NCI-H146 treated with DMSO at 0.1 percent for 48 hours (cell line): ENCODE results near the gene SORCS2.

Source experiments
- DNase-seq: peaks from one replicate; lab custom pipeline; 2025; ENCODE audit not compliant: unreplicated experiment; lab: John Stamatoyannopoulos, UW

SORCS2 gene

DNA sequence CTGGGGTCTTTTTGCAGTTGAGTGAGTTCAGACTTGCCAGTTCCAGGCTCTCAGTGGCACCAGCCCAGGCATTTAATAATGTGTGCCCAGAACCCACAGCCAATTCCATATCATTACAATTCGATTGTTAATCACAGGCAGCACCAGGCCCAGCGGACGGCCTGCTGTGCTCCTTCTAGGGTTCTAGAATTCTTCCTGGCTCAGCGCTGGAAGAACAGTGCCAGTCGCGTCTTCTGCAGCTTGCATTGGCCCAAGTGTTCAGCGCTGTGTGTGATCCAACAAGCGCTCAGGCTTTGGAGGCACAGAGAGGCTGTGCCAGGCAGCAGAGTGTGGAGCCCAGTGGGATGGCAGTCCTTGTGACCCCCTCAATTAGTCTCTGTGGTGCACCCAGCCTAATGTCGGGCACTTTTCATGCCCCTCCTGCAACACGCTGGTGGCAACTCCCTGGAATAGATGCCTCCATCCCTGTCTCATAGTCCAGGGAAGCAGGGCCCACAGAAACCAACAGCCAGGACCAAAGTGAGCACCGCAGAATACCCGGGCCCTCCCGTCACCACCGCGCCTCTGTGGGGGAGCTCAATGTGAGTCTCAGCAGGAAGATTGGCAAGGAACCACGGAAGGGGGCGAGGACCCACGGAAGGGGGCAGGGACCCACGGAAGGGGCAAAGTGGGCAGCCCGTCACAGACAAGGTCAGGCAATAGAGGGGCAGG, 554.2 kb downstream of the SORCS2 start:
- DNase-seq: no peak

DNA sequence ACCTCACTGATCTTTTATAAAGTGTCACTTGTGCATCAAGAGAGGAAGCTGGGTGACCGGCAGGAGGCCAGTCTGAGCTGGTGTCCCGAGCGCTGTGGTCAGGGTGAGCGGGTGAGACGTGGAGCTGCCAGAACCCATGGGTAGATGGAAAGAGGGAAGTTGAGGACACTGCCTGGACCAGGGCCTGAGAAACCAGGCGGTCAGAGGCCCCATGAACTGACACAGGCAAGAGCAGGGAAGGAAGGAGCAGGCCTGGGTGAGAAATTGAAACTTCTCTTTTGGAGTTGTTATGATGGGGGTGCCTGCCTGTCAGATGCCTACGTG, 554.7 kb downstream of the SORCS2 start:
- no peak for DNase-seq

DNA sequence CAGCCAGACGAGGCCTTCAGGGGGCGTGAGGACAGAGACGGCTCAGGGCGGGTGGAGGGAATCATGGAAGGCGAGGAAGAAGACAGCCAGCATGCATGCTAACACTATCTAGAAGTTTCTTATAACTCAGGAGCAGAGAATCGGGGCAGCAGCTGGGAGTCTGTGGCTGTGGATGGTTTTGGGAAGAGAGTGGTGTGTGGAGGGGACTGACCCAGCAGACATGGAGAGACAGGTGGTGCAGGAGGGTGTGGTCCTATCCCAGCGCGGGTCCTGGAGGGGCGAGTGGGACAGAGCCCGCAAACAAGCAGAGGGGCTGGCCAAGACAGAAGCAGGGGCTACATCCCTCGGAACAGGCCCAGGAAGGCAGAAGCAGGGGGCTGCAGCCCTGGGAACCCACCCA, 555.2 kb downstream of the SORCS2 start:
- DNase-seq: no peak

DNA sequence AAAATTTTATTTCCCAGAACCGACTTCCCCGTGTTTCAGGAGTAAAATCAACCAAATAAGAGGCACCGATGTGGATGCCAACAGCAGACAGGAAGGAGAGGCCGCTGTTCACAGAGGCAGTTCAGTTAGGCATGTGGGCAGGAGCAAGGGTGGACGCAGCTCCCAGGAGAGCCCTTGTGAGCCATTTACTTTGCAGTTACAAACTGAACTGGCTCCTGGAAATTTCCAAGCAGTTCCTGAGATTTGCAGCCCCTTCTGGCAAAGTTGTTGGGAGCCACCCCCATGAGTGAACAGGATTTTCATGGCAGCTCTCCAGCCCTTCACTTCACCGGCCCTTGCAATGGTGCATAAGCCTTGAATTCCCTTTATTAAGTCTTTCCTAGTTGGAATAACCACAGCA, 558.2 kb downstream of the SORCS2 start:
- no peak for DNase-seq

DNA sequence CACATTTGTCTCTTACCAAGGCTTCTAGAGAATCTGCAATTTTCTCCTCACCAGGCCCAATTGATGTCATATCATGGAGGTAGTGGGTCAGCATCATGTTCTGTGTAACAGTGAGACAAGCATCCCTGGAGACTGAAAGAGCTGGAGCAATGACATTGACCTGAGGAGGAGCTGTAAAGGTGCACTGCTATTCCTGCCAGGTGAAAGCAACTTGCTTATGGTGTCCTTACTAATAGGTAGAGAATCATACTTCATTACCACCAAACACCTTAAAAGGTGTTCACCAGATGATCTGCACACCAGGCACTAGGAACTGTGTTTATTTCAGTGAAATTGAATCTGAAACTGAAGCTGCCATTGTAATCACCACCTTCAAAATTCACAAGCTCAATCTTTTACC, 558.6 kb downstream of the SORCS2 start:
- DNase-seq: no peak

DNA sequence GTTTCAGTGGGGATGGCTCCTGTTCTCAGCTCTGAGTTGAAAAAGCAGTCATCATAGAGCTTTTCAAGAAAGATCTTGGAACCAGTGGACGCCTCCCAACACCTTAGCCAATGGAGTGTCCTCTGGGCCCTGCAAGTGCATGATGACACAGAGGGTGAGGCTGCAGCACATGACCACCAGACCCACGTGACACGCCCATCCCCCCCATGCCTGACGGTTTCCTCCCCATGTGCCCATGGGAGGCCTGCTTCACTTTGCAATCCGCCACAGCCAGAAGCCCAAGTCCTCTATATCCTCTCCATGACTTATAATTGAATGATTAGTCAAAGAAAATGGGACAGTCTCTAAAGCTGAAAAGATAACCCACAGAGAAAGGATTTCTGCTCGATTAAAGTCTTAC, 560.3 kb downstream of the SORCS2 start:
- DNase-seq: no peak

DNA sequence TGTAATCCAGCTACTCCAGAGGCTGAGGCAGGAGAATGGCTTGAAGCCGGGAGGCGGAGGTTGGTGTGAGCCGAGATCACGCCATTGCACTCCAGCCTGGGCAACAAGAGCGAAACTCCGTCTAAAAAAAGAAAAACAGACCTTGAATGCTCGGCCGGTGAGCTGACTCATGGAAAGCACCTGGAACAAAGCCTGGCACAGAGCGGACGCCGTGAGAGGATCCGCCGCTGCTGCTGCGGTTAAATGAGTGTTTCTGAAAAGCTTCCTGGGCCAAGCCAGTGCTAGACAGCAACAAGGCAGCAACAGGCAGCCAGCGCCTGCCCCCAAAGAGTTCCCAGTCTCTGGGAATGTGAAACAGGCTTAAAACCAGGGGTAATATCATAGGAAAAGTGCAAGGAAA, 560.9 kb downstream of the SORCS2 start:
- DNase-seq: no peak

DNA sequence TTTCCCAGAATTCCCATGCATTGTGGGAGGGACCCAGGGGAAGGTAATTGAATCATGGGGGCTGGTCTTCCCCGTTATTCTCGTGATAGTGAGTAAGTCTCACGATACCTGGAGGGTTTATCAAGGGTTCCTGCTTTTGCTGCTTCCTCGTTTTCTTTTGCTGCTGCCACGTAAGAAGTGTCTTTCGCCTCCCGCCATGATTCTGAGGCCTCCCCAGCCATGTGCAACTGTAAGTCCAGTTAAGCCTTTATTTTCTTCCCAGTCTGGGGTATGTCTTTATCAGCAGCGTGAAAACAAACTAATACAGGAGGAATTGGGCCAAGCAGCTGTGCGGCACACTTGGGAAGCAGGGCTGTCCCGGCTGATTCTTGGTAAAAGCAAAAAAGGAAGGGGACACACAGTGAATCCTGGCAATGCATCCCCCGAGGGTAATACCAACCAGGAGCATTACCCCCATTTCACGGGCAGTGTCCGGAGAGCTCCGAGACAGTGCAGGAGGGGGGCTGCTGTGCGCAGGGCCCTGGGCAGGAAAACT, 561.7 kb downstream of the SORCS2 start:
- DNase-seq: no peak

DNA sequence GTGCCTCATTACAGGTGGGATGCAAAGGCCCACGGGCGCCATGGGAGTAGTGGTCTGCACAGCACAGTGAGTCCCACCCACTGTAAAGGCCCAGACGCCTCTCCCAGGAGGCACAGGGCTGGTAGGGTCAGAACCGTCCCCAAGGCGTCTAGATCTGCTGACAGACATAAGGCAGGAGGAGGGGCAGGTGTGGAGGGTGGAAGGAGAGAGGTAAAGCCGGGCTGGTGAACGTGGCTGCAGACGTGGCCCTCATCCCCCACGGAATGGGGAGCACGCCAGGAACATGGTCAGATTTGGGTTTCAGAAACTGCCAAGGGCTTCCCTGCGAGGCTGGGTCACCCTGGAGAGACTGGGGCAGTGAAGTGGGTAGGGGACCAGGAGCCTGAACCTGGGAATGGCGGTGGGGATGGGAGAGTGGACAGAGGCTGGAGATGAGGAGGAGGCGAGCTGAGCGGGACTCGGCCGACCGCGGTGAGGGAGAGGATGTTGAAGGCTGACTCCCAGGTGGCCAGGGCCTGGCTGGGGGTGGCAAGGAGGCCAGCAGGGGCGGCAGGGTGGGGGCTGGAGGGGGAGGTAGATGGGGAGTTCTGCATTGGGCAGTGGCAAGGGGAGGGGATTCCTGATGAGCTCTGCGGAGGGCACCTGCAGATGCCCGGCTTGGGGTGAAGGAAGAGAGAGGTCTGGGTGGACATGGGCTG, 562.4 kb downstream of the SORCS2 start:
- DNase-seq: no peak

DNA sequence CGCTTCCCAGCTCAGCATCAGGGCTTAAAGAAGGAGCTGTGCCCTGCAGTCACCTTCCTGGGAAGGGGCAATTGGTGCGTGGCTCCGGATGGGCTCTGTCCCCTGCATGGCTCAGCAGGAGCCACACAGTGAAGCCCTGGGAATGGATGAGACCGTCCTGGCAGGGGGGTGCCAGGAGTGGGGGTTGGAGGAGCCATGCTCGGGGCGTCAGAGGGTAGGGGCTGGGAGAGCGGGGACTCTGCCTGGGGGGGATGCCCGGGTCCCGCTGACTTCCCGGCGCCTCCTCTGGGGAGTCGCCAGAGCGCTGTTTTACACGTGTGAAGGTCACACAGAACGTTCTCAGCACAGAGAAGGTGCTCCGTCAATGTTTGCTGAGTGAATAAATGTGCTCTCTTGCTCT, 563.2 kb downstream of the SORCS2 start:
- no peak for DNase-seq

DNA sequence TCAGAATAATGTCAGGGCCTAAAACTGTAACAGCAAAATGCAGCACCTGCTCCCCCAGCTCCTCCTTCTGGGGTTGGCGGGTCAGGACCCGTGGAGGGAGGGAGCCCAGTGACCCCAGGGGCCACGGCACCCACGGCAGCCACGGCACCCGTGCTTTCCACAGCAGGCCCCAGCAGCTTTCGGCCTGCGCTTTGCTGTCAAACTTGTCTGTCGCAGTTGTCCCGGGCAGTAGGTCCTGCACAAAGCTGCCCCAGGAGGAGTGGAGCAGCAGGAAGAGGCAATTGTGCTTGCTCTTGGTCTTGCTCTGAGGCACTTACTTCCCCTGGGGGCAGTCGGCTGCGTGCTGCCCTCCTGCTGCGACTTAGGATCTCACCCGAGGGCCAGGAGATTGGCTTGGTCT, 563.7 kb downstream of the SORCS2 start:
- DNase-seq: no peak

DNA sequence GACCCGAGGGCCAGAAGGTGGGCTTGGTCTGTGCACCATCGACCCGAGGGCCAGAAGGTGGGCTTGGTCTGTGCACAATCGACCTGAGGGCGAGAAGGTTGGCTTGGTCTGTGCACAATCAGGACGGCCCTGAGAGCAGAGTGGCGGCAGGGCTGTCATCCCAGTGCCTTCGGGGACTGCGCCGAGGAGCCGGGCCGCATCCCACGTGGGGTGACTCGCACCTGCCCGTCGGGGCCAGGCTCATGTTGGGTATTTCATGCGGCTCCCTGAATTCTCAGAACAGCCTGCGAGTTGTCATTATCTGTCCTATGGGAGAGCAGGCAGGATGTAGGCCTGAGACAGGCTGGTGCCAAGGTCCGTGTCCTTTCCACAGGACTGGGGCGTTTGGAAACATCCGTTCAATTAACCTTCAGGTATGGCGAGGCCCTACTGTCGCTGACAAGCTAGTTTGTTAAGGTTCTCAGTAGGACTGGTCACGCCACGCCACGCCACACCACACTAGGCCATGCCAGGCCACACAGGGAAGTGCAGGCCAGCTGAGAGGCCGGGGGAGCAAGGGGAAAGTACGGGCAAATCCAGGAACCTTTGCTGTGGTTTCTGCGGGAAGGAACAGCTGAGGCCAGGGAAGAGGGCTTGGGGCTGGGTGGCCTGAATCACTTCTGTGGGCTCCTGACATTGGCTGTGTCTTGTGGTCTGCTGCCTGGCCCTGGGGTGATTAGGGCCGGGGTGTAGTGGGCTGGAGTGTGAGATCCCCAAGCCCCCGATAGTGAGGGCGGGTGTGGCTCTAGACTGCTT, 564.4 kb downstream of the SORCS2 start:
- DNase-seq: no peak

DNA sequence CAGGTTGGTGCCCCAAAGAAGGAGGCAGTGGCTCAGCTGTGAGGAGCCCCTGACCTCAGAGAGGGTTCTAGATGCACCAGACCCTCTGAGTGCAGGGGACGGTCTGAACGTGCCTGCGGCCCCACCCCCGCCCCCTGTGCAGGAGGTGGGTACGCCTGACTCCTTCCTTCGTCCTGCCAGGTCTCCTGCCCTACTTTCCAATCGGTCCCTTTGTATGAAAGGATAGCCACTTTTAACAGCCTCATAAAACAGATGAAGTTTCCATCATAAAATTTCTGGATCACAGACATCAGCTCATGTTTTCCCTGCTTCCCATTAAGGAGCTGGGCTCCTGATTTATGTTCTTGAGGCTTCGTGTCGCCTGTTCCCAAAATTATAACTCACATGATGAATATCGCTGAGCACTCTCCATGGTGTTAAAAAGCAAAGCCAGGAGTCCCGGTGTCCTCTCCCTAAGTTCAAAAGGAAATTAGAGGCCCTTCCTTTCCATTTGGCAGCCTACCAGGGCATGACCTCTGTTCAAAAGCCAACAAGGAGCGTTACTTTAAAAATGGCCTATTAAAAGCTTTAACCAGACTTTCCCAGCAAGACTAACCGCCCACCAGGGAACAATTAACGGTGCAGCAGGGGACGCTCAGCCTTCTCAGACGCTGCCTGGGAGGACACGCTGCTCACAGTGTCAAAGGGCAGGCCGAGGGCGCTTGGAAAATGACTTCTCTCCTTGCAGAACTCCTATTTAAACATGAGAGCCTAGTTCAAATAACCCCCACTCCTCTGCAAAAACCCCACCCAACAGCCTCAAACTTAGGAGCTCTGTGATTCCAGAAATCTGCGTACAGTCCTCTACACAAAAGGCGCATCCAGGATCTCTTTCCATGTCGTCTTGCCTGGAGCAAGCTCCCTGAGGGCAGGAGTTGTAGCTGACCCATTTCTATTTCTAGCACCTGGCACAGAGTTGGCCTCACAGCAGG, 565.4 kb downstream of the SORCS2 start:
- no peak for DNase-seq

DNA sequence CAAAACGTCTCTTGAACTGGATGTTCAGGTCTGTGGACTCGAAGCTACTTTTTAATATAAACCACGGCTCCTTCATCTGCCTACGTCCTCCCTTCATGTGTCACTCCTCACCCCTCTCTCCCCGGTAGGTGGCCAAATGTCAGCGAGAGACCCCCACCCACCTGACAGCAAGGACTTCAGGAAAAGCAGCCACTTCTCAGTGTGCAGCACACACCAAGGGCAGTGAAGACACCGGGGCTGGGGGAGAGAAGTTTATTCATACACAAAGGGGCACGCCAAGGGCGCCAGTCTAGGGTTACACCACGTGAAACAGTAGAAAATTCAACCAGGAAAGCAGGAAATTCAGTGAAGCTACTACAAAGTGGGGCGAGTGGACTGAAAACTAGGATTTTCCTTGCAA, 566.1 kb downstream of the SORCS2 start:
- no peak for DNase-seq

DNA sequence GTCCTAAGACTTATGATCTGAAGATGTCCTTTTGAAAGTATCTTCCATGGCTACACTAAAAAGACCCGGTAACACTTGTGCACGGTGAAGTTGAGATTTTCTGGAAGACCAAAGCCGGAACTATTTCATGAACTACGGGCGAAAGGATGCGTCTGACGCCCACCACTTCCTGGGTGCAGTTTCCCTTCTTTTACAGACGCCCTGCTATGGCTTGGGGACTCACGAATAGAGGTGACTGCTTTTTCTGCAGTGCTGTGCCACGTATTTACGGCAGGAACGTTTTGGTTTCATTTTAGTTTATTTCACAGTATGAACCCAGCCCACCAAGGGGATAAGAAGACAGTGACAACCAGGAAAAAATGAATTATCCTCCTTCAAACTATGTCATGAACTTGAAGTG, 566.9 kb downstream of the SORCS2 start:
- DNase-seq: no peak

DNA sequence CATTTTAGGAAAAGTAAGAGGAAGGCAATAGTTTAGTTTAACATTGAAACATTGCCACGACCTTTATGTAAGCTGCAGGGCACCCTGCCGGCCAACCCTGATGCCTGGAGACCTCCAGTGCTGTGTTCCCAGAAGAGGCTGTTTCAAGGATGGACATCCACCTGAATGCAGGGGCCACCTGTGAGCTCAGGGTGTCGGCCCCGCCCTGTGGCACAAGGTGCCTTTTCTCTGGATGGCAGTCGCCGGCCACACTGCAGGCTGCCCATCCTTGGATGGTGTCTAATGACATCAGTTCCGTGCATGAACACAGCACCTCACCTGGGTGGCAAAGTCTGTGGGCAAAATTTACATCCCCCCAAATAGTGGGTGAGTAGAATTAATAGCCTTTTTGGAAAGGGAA, 567.3 kb downstream of the SORCS2 start:
- DNase-seq: no peak

DNA sequence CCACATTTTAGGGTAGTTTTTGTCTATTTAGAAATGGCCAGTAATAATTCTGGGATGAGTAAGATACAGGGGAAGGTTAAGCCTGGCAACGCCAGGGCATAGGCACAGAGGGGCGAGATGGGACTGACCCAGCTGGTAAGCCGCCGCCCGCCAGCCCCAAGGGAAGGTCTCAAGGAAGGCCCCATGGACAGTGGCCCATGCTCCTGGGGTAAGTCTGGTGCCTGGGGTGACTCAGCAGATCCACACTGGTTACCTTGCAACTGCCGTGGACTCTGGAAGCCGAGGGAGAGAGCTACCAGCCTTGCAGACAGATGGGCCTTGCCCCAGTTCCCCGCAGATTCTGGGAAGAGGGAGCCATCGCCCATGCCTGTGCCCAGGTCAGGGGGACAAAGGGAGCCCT, 567.9 kb downstream of the SORCS2 start:
- no peak for DNase-seq

DNA sequence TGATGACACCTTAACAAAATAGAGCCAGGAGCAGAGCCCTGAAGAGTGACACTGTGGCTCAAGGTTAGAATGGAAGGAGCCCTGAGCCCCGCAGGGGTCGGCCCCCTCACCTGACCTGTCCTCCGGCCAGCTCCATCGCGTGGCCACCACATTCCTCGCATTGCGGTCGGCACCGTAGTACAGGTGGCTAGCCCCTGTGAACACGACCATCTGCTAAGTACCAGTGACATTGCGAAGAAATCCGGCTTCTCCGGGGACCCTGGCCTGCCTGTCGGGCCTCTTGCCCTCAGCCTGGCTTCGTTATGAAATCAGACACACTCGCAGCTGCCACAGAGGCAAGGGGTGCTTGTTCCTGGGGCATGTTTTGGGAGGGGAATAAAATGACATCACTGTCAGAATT, 568.4 kb downstream of the SORCS2 start:
- no peak for DNase-seq

DNA sequence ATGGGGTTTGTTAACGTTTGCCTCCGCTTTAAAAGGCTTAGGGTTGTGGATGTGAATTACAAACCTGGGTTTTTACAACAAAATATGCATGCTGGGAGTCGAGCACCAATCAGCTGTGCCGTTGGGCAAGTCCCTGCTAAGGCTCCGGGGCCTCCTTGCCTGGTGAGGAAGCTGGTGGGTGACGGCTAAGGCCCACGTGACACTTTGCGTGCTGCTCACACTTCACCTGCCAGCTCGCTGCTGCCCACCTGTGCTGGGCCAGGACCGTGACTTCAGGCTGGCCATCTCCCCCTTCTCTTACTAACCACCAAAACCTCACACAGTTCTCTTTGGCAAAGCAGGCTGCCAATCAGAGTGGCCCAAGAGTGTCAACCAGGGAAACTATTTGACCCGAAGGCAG, 569.0 kb downstream of the SORCS2 start:
- no peak for DNase-seq

DNA sequence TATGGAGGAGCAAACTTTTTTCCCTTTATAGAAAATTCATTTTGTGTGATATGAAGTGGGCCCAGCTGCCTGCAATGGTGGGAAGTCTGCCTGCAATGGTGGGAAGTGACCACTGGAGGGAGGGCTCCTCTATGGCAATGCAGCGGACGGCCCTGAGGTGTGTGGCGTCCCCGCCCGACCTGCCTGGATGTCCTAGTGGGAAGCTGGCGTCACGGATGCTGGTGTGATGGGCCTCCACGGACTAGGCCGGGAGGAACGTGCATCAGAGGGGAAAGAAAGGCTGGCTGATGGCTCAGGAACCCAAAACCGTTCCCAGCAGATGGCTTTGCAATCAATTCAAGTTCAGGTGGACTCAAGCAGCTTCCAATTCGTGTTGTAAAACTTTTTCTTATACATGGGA, 569.4 kb downstream of the SORCS2 start:
- no peak for DNase-seq
